Muscle layer of colon (tissue), 2 donors: Measurements from ENCODE around the gene EIF4B.

ENCODE experiments used
- H3K27ac ChIP-seq: one replicate; pipeline ENCODE4 v1.7.0; 2013; ENCODE audit warnings: low read depth, mild to moderate bottlenecking, low read length, moderate library complexity
- H3K27me3 ChIP-seq, 2 donors: one replicate each; pipeline ENCODE4 v1.7.0; 2013; ENCODE audit warnings: low read length in 2 of 2, mild to moderate bottlenecking in 2 of 2; ENCODE audit not compliant: insufficient read depth in 2 of 2, control insufficient read depth in 1 of 2
- H3K36me3 ChIP-seq: one replicate; pipeline ENCODE4 v1.7.0; 2013; ENCODE audit warnings: mild to moderate bottlenecking, low read length; ENCODE audit not compliant: insufficient read depth
- H3K4me1 ChIP-seq: one replicate; pipeline ENCODE4 v1.7.0; 2013; ENCODE audit warnings: mild to moderate bottlenecking, low read length; ENCODE audit not compliant: insufficient read depth
- H3K4me3 ChIP-seq, 2 donors: one replicate each; pipeline ENCODE4 v1.7.0; 2013; ENCODE audit warnings: low read length in 2 of 2, low read depth in 1 of 2, mild to moderate bottlenecking in 1 of 2, moderate library complexity in 1 of 2
- H3K9ac ChIP-seq: one replicate; pipeline ENCODE4 v1.7.0; 2013; ENCODE audit warnings: low read length
- H3K9me3 ChIP-seq: one replicate; pipeline ENCODE4 v1.7.0; 2013; ENCODE audit warnings: mild to moderate bottlenecking, low read length
- donor health status: abdominal sarcoma.
- donor health status: Adenocarcinoma of cecum.

EIF4B gene

DNA sequence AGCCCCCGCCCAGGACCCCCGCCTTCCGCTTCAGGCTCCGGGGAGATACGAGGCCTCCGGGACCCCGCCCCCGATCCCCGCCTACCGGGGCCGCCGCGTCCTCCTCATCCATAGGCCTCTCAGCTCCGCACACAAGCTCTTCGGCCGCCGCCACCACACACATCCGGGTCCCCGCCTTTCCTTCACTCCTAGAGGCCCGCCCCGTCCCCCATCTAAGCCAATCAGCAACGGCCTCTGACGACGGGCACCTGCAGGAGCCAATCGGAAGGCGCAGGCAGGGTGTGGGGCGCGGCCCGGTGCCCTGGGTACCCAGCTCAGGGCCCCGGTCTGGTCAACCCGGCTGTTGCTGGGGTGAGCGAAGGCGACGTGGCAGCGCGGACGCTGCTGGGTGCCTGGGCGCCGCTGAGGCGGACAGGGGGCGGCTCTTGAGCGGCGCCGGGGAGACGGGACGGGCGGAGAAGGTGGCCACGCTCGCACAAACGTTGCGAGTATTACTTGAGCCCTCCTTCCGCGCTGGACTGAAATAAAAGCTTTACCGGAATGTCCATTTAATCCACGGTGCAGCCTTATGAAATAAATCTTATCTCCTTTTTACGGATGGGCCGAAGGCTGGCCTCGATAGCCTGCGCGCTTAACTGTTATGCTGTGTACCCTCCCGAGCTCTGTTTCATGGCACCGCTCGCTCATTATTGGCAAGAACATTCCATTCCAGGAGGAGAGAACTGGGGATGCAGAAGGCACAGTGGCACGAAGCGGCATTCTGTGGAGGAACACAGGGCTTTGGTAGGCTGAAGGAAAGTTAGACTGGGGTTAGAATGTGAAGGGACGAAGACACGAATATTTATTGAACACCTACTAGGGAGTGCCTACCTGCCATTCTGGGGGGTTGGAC, 73.2 kb downstream of the EIF4B start, which contains the start of gene SPRYD3:
Gene SPRYD3 (minus strand): TSS at position 165 of the 892 bp plus-strand sequence. CDS start 57 bp downstream, at position 108.
- H3K4me1 ChIP-seq = peaks cover 11% of the 10 kb centered on the region
- no peaks in the 10 kb centered on the region for H3K27me3 ChIP-seq
- H3K36me3 ChIP-seq = peaks cover 27% of the 10 kb centered on the region
- H3K27ac ChIP-seq = peak within 1 kb of the TSS; percentile 89
- H3K9ac ChIP-seq = peak within 1 kb of the TSS; percentile 54
- no peaks in the 10 kb centered on the region for H3K9me3 ChIP-seq
- H3K4me3 ChIP-seq = peak within 1 kb of the TSS; percentile 74 to 84

DNA sequence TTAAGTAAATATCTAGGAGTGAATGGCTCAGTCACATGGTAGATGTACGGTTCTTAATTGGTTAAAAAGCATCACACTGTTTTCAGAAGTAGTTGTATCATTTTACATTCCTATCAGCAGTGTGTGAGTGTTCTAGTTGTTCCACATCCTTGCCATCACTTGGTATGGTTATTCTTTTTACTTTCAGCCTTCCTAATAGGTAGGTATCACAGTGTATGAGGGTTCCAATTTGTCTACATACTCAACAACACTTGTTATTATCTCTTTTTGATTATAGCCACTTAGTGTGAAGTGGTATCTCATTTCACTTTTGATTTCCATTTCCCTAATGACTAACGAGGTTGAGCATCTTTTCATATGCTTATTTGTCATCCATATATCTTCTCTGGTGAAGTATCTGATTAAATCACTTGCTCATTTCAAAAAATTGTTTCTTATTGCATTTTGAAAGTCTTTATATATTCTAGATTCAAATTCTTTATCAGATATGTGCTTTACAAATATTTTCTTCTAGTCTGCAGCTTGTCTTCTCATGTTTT, 76.5 kb downstream of the EIF4B start:
- Histone ChIP-seq H3K36me3 (no peaks in the 10 kb centered on the region), H3K27ac (no peak overlapping the region), H3K4me1 (peaks cover 8% of the 10 kb centered on the region), H3K9ac (no peak overlapping the region), H3K4me3 (no peak overlapping the region), H3K9me3 (no peaks in the 10 kb centered on the region), H3K27me3 (no peaks in the 10 kb centered on the region)

DNA sequence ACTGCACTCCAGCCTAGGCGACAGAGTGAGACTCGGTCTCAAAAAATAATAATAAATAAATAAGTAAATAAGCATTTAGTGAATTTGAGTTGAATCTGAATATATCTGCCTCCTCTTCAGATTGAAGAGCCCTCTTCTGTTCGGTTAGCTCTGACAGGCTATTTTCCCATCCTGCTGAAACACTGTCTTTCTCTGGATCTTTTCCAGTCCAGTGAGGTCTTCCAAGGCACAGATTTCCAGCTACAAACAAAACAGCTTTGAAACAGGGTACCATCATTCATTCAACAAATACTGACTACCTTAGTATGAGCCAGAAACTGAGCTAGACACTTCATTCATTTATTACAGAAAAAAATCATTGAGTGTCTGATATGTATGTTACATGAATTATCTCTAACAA, 80.1 kb downstream of the EIF4B start:
- Histone ChIP-seq H3K9me3 (no peaks in the 10 kb centered on the region), H3K4me3 (no peak overlapping the region), H3K36me3 (no peaks in the 10 kb centered on the region), H3K27me3 (no peaks in the 10 kb centered on the region), H3K27ac (no peak overlapping the region), H3K9ac (no peak overlapping the region), H3K4me1 (no peaks in the 10 kb centered on the region)

DNA sequence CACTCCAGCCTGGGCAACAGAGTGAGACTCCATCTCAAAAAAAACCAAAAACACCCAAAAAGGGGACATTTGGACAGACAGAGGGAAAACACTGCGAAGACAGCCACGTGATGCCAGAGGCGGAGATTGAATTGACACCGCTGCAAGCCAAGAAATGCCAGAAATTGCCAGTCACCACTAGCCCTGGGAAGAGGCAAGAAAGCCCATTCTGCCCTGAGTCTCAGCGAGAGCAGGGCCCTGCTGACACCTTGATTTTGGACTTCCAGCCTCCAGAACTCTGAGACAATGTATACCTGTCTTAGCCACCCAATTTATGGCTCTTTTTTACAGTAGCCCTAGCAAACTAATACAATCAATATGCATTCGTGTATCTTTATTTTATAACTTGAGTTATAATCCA, 83.8 kb downstream of the EIF4B start:
- Histone ChIP-seq H3K36me3 (no peaks in the 10 kb centered on the region), H3K9me3 (no peaks in the 10 kb centered on the region), H3K9ac (no peak overlapping the region), H3K27me3 (no peaks in the 10 kb centered on the region), H3K4me1 (no peaks in the 10 kb centered on the region), H3K4me3 (no peak overlapping the region), H3K27ac (no peak overlapping the region)

DNA sequence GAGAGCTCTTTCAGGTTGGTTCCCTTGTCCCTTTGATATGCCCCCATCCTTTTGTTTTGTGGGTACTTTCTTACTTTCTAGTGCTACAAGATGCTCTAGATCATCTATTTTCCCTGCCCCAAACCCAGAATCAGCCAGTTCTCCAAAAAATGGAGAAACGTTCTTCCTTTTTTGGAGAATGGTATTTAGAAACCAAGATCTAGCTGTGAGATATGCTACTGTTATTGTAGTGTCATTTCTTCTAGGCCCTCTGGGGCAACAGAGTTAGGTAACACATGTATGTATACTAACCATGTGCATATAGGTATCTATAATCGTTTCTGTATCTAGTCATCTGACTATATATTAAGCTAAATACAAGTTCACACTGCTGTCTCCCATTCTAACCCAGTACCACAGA, 84.3 kb downstream of the EIF4B start:
- no peaks in the 10 kb centered on the region for H3K27me3 ChIP-seq
- H3K4me1 ChIP-seq = no peaks in the 10 kb centered on the region
- no peak overlapping the region for H3K27ac ChIP-seq
- no peaks in the 10 kb centered on the region for H3K9me3 ChIP-seq
- H3K36me3 ChIP-seq = no peaks in the 10 kb centered on the region
- no peak overlapping the region for H3K9ac ChIP-seq
- no peak overlapping the region for H3K4me3 ChIP-seq

DNA sequence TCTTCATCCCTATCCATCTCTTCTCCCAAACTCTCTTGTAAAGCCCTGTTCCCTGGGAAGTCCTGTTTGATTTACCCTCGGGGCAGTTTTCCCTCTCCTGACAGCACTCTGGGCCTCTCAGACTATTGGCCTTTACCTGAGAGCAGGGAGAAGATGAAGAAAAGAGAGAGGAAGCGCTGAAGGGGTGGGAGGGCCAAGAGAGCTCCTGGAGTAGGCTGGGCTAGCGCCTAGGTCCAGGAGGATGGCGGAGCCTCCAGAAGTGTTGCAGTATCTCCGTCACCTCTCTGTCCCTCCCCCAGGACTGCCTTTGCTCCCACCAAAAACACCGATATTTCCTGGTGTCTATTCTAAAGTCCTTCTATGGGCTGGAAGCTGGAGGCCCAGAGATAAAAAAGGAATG, 85.5 kb downstream of the EIF4B start:
- no peaks in the 10 kb centered on the region for H3K9me3 ChIP-seq
- no peak overlapping the region for H3K27ac ChIP-seq
- H3K4me3 ChIP-seq = no peak overlapping the region
- no peaks in the 10 kb centered on the region for H3K36me3 ChIP-seq
- H3K9ac ChIP-seq = no peak overlapping the region
- peaks cover under 1% of the 10 kb centered on the region for H3K4me1 ChIP-seq
- H3K27me3 ChIP-seq = no peaks in the 10 kb centered on the region
